Endothelial cell of umbilical vein (primary cell): ENCODE data around the gene MAP2K7. TPM values are rescaled to one million over a fixed set of nuclear protein-coding genes. Genes with fewer than 3 reads are reported as not detected.

Source experiments
- BruUV-seq: library from RNA; stranded (reverse); fragments of 400-500 nt; replicated peaks from 2 replicates; lab custom pipeline; 2021; lab: Mats Ljungman, UMichigan
- CTCF ChIA-PET: fragments of 300-600, 350-600 bp; sonication (Branson Sonifier 250); formaldehyde crosslinking; loops from one replicate; lab custom pipeline; 2021; ENCODE audit warnings: antibody characterized with exemption, inconsistent platforms; lab: Charles Lee
- POLR2A ChIA-PET: fragments of 300-600, 350-600 bp; sonication (Branson Sonifier 250); formaldehyde crosslinking; loops from one replicate; lab custom pipeline; 2021; ENCODE audit warnings: antibody characterized with exemption, inconsistent platforms; lab: Charles Lee
- DNase-seq: peaks from one replicate; pipeline ENCODE4 v3.0.0-alpha.2; 2011; ENCODE audit warnings: low read depth, low spot score
- FAIRE-seq: peaks from 2 replicates; lab custom pipeline; 2011; peaks lifted over from hg19 to GRCh38; lab: Jason Lieb, UNC
- H2AFZ ChIP-seq: 2 replicates; pipeline ENCODE4 v1.6.0; 2012; ENCODE audit warnings: low read depth, low read length, control low read depth, inconsistent platforms
- H3K27ac ChIP-seq: 2 replicates; pipeline ENCODE4 v1.5.1; 2011; ENCODE audit warnings: low read depth, mild to moderate bottlenecking, control low read depth, low read length, moderate library complexity; ENCODE audit not compliant: insufficient read depth
- H3K27me3 ChIP-seq, 2 experiments: 2 replicates each; pipeline versions ENCODE4 v1.6.0 to v1.6.1; 2011; ENCODE audit warnings: low read length in 2 of 2, mixed read lengths in 1 of 2; ENCODE audit not compliant: control insufficient read depth in 2 of 2, insufficient read depth in 2 of 2
- H3K36me3 ChIP-seq, 2 experiments: 2 replicates in 1 of 2; 3 replicates in 1 of 2; pipeline ENCODE4 v1.5.1; 2011; ENCODE audit warnings: low read length in 2 of 2, mild to moderate bottlenecking in 1 of 2, moderate library complexity in 1 of 2; ENCODE audit not compliant: control insufficient read depth in 2 of 2, insufficient read depth in 2 of 2; ENCODE audit errors: extremely low read depth in 1 of 2
- H3K4me1 ChIP-seq: 3 replicates; pipeline ENCODE4 v1.5.1; 2011; ENCODE audit warnings: mild to moderate bottlenecking, low read length; ENCODE audit not compliant: control insufficient read depth, insufficient read depth; ENCODE audit errors: extremely low read depth
- H3K4me2 ChIP-seq: 2 replicates; pipeline ENCODE4 v1.6.1; 2011; ENCODE audit warnings: low read length, control low read depth, mixed read lengths; ENCODE audit not compliant: insufficient read depth
- H3K4me3 ChIP-seq, 3 experiments: fragments of 200-600 bp in 1 of 3; sonication (generic), shearing (Covaris generic) in 1 of 3; replicated peaks in 1 of 3; 2 replicates each; pipeline ENCODE4 v1.5.1; 2011 to 2016; ENCODE audit warnings: control low read depth in 3 of 3, low read length in 3 of 3, mild to moderate bottlenecking in 2 of 3, inconsistent platforms in 1 of 3, low read depth in 1 of 3, moderate library complexity in 1 of 3; ENCODE audit not compliant: insufficient read depth in 1 of 3
- H3K79me2 ChIP-seq: 2 replicates; pipeline ENCODE4 v1.6.0; 2012; ENCODE audit warnings: low read length, inconsistent platforms; ENCODE audit not compliant: control insufficient read depth, insufficient read depth
- H3K9ac ChIP-seq: replicated peaks from 2 replicates; pipeline ENCODE3; 2011; ENCODE audit warnings: low read length, control low read depth; ENCODE audit not compliant: insufficient read depth; ENCODE audit errors: extremely low read depth
- H3K9me1 ChIP-seq: replicated peaks from 3 replicates; pipeline ENCODE4 v1.6.0; 2011; ENCODE audit warnings: mild to moderate bottlenecking, low read length; ENCODE audit not compliant: control insufficient read depth, insufficient read depth; ENCODE audit errors: extremely low read depth
- H3K9me3 ChIP-seq: replicated peaks from 2 replicates; pipeline ENCODE4 v1.5.1; 2012; ENCODE audit warnings: low read length, inconsistent platforms; ENCODE audit not compliant: control insufficient read depth, insufficient read depth
- H4K20me1 ChIP-seq: replicated peaks from 2 replicates; pipeline ENCODE3; 2011; ENCODE audit warnings: mild to moderate bottlenecking, low read length; ENCODE audit not compliant: control insufficient read depth, insufficient read depth; ENCODE audit errors: extremely low read depth
- CTCF ChIP-seq, 2 donors: IDR thresholded peaks; 1 replicate in 1 of 2; 2 replicates in 1 of 2; pipeline ENCODE4 v1.5.1; 2011; ENCODE audit warnings: low read length in 2 of 2, mild to moderate bottlenecking in 2 of 2, moderate library complexity in 2 of 2, control low read depth in 1 of 2, inconsistent platforms in 1 of 2, low read depth in 1 of 2; ENCODE audit not compliant: insufficient read depth in 1 of 2; ENCODE audit errors: extremely low read depth in 1 of 2
- EZH2 ChIP-seq: IDR thresholded peaks from 2 replicates; pipeline ENCODE4 v1.6.1; 2012; ENCODE audit warnings: borderline replicate concordance, low read depth, mild to moderate bottlenecking, moderate library complexity, low read length, inconsistent platforms; ENCODE audit not compliant: severe bottlenecking
- FOS ChIP-seq: IDR thresholded peaks from 2 replicates; pipeline ENCODE4 v1.6.1; 2011; ENCODE audit warnings: mild to moderate bottlenecking, low read length, moderate library complexity, borderline replicate concordance; ENCODE audit not compliant: insufficient read depth
- GATA2 ChIP-seq: IDR thresholded peaks from 2 replicates; pipeline ENCODE4 v1.7.0; 2011; ENCODE audit warnings: low read depth, mild to moderate bottlenecking, moderate library complexity, mixed read lengths, low read length; ENCODE audit not compliant: insufficient read length, insufficient read depth
- JUN ChIP-seq: IDR thresholded peaks from 2 replicates; pipeline ENCODE4 v1.6.1; 2011; ENCODE audit warnings: borderline replicate concordance, low read depth; ENCODE audit not compliant: insufficient read length, insufficient read depth
- MAX ChIP-seq: IDR thresholded peaks from 2 replicates; pipeline ENCODE4 v1.6.1; 2011; ENCODE audit not compliant: insufficient read depth, insufficient read length
- MYC ChIP-seq: IDR thresholded peaks from one replicate; pipeline ENCODE4 v1.6.1; 2011; ENCODE audit warnings: mild to moderate bottlenecking, low read depth, low read length
- POLR2A ChIP-seq: IDR thresholded peaks from 2 replicates; pipeline ENCODE4 v1.6.1; 2012; ENCODE audit warnings: low read depth, mild to moderate bottlenecking, control low read depth, low read length
- POLR2AphosphoS5 ChIP-seq: IDR thresholded peaks from 2 replicates; pipeline ENCODE4 v1.6.1; 2012; ENCODE audit warnings: low read depth, mild to moderate bottlenecking, control low read depth, low read length, moderate library complexity; ENCODE audit not compliant: insufficient read depth
- dilution Hi-C: fragments of 300-500 bp; cut with MboI; formaldehyde crosslinking; loops from one replicate; pipeline ENCODE4 v1.15.0; 2019; ENCODE audit warnings: low sequenced_read_pairs; ENCODE audit not compliant: extremely low pct_ligation_motif_present
- intact Hi-C: fragments of 100-400 bp; cut with micrococcal nuclease; formaldehyde crosslinking; loops from one replicate; pipeline ENCODE4 v1.10.0; 2022
- polyA plus RNA-seq, 4 experiments: library from polyadenylated mRNA; depleted of rRNA in 3 of 4; stranded (reverse) in 3 of 4; unstranded in 1 of 4; fragments of >200 nt; gene quantifications; 2 replicates each; pipeline versions ENCODE4 v1.2.1 to v1.2.3, GENCODE V29; 2011 to 2012; ENCODE audit warnings: missing spikeins in 1 of 4
- total RNA-seq: library from RNA; stranded (reverse); gene quantifications from 2 replicates; pipeline ENCODE4 v1.2.3, GENCODE V29; 2021

The MAP2K7 gene
- total and polyA plus RNA-seq, 2 donors (not counting 3 experiments of a cell fraction or from before 2014, with no cell fraction given) = 13.8 to 36.0 TPM

GRCh38 chr19:7855426-7856108, 48.1 kb upstream of the MAP2K7 start:
- dilution Hi-C loops = no loop called here
- no peaks in the 10 kb centered on the region for H3K36me3 ChIP-seq

More at GRCh38 chr19:7855426-7856108, 48.1 kb upstream of the MAP2K7 start:
- DNase-seq (no peak), FAIRE-seq (no peak)
- no TSS peak for BruUV-seq
- intact Hi-C loops = no loop called here
- no peak overlapping the region for H3K27ac ChIP-seq
- POLR2A ChIA-PET = no interaction called here
- H3K4me1 ChIP-seq = no peaks in the 10 kb centered on the region
- no peak overlapping the region for H2AFZ ChIP-seq
- H3K9me3 ChIP-seq = no peaks in the 10 kb centered on the region
- H4K20me1 ChIP-seq = no peaks in the 10 kb centered on the region
- no peaks in the 10 kb centered on the region for H3K27me3 ChIP-seq
- TF ChIP-seq POLR2AphosphoS5 (no peak), MYC (no peak), MAX (no peak), EZH2 (no peak), FOS (no peak), CTCF (IDR thresholded peaks at IDR 0.05; ENCODE audit: extremely low read depth in 1 of 2, insufficient read depth in 1 of 2, low read depth in 1 of 2, low read length in 2 of 2) (no peak), GATA2 (no peak), POLR2A (no peak), JUN (no peak)
- H3K4me2 ChIP-seq = no peak overlapping the region
- no peaks in the 10 kb centered on the region for H3K79me2 ChIP-seq
- H3K4me3 ChIP-seq = no peak overlapping the region
- H3K9me1 ChIP-seq = no peaks in the 10 kb centered on the region
- H3K9ac ChIP-seq = no peak overlapping the region
- CTCF ChIA-PET = interaction anchor here (2.0 to 2.3 kb wide), 2 partner anchors 14 to 88 kb away, joined by 7 to 11 read pairs; partner anchors contain the start of gene TIMM44
